ENCODE results near the gene CKAP2L.

CKAP2L gene

DNA sequence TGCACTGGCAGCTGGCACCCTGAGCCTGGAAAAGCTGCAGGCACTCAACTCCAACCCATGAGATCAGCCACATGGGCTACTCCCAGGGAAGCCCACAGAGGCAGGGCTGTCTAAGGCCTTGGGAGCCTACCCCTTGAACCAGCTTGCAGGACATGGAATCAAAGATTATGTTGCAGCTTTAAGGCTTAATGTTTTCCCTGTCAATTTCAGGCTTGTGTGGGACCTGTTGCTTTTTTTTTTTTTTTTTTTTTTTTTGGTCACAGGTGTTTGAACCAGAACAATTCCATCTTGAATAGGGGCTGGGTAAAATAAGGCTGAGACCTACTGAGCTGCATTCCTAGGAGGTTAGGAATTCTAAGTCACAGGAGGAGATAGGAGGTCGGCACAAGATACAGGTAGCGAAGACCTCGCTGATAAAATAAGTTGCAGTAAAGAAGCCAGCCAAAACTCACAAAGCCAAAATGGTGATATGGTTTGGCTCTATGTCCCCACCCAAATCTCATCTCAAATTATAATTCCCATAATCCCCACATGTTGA, 27.4 kb upstream of the CKAP2L start:
- no peak for DNase-seq

DNA sequence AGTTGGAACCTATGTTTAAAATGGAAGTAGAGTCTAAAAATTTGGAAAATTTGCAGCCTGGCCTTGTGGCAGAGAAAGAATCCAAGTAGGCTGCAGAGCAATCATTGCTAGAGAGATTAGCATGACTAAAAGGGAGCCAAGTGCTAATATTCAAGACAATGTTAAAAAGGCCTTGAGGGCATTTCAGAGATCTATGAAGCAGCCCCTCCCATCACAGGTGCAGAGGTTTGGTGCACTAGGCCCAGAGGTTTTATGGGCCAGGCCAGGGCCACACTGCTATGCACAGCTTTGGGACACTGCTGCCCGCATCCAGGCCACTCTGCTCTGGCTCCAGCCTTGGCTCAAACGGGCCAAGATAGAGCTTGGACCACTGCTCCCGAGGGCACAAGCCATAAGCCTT, 26.6 kb upstream of the CKAP2L start:
- no peak for DNase-seq

DNA sequence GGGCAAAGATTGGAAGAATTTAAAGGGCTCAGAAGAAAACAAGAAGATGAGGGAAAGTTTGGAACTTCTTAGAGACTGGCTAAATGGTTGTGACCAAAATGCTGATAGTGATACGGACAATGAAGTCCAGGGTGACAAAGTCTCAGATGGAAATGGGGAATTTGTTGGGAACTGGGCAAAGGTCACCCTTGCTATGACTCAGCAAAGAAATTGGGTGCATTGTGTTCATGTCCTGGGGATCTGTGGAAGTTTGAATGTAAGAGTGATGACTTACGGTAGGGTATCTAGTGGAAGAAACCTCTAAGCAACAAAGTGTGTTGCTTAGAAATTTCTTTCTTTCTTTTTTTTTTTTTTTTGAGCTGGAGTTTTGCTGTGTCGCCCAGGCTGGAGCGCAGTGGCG, 25.9 kb upstream of the CKAP2L start:
- DNase-seq = no peak

DNA sequence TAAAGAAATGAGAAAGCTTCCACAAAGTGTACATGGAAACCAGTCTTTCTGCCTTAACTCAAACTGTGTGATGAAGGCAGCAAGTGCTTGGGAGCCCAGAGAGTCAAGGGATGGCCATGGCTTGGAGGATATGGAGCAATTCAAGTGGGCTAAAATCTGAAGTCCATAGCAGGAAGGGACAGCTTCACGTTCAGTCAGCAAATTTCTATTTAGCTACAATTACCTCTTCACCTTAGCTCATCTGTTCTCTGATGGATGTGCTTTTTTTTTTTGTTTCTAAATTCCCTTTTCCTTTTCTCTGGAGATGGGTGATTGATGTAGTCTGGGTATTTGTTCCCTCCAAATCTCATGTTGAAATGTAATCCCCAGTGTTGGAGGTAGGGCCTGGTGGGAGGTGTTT, 24.8 kb upstream of the CKAP2L start:
- no peak for DNase-seq

DNA sequence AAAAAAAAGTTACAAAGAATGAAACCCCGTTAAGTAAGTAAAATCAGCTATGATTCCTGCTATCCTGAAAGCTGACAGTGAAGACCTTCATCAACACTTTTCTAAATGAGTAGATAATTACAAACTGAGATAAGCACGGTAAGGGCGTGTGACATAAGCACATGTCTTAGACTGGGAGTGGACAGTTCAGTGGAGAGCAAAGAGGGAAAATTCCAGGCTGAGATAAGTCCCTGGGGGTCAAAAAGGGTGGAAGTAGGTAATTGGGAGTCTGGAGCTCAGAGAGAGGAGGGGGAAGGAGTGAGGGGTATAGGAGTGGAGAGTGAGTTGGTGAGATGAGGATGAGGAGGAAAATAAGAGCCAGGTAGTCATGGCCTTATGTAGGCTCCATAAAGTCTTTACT, 24.2 kb upstream of the CKAP2L start:
- no peak for DNase-seq

DNA sequence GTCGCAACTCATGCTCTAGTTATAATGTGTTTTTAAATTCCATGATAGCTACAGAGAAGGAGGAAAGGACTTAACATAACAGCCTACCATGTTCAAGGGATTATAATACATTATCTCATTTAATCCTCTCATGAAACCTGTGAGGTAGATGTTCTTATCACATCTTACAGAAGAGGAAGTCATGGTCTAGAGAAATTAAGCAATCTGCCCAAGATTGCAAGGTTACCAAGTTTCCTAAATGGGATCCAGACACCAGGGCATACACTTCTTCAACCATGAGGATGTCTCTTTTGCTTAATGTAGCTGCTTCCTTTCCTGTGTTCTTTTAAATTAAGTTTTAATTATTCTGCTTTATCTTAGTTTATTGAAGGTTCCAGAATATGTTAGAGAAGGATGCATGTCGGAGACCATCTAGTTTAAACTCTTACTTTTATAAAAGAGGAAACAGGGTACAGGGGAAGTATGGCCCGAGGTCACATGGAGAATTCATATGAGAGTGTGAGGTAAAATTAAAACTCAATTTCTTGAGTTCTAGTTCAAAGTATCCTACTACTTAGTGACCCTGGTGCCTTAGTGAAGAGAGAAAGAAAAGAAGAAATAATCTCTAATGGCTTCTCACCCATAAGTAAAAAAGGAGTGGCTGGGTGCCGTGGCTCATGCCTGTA, 23.5 kb upstream of the CKAP2L start:
- DNase-seq = no peak

DNA sequence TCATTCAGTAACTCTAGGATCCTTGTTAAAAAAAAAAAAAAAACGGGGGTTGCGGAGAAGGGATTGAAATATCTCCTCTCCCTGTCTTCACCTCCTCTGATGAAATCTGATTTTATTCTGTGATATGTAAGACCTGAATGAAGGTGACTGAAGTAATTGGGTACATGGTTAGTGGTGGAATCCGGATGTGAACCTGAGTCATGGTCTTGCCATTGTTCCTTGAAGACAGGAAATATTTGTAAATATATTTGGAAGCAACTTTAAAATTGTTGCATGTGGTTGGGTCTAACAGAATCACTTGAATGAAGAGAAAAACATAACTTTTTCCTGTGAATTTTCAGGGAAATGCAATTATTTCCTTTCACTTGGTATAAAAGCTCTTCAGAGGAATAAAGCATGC, 22.9 kb upstream of the CKAP2L start:
- no peak for DNase-seq

DNA sequence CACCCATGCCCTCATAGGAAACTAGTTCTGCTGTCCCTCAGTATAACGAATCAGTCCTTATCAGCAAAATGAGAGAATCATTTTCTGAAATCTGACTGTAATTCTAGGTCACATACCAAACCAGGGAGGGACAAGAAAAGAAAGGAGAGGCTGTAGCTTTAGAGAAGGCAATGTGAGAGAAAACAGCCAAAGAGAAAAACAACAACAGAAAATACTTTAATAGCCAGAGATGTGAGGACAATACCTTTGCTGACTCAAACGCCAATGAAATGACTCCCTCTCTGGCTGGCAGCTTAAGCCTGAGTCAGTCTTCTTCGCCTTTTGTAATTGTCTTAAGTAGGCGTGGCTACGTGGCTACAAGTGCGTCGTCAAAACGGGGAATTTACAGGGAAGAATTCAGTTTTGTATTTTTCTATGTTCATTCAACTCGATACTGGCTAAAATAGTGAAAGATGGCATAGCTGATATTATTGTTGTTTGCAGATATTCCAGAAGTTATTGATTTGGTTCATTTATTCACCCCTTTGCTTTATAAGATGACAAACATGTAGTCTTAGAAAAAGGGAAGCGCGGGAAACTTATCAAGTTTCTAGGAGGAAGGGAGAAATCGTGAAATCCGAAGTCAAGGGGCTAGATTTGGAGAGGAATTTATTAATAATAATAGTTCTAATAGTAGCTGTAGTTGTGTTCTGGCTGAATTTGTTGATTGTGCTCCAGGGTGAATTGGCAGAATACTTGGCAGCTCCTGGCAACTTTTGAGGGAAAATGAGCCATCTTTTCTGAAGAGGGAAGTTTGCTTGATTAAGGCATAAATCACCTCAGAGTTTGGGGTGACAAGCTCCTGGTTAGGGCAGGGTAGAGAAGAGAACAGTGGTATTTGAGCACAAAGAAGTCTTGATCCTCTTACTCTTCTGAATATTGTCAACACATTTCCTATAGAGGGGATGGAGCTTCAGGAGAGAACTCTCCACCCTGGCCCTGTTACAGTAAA, 20.1 kb upstream of the CKAP2L start, which contains the start of gene IL1A:
IL1A (minus strand) TSS at position 295 of the 991 bp plus-strand sequence. CDS start 723 bp downstream, outside the sequence.
- no peak for DNase-seq

DNA sequence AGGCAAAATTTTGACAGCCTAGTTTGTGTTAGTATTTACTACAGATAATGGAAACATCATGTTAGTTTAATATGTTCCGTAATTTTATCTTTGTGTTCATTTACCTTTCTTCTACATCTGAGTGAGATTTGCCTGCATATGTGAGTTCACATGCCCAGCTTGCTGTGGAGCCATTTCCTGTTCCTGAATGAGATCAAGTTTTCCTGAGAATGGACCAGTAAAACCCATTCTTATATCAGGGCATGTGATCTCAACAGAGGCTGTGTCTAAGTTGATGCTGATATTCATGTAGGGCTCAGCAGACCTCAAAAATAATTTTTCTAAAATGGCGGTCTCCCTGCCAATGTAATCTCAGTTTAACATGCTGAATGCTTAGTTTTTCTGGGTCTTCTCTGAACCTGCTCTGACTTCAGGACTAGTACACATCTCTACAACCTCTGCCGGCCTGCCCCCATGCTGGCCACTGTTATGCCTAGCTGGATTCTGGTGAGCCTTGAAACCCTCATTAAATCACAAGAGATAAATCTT, 18.8 kb upstream of the CKAP2L start:
- DNase-seq = no peak

DNA sequence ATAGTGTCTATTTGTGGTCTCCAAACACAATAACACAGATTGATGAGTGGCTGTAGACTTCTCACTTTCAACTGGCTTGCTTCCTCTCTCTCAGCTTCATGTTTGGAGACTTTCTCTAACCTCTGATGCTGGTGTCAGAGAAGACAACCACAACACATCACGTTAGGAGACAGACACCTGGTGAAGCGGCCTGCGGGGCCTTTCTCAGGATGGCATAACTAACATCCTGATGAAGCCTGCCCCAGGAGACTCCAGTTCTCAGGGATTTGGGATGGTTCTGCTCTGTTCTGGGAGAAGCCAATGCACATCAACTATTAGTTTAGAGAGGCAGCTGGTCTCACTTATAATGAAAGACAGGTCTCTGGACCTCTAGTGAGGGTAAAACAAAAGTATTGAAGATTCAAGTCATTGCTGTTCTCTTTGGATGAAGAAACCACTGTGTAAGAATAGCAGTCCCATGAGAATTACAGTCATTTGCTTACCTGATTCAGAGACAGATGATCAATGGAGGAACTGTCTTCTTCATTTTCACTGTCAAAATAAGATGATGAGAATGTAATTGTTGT, 17.9 kb upstream of the CKAP2L start:
- DNase-seq = no peak

DNA sequence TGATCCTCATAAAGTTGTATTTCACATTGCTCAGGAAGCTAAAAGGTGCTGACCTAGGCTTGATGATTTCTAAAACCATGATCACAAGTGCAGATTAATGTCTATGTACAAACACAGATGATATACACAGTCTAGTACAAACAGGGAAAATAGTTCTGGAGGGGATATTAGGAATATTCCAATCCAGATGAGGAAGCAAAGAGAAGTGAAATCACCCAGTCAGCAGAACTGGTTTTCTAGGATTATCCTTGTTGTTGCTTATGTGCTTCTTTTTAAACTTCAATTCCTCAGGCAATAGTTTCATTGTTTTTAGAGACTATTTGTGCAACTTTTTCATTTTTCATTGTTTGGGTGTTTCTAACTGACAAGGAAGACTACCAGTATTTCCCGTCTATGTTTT, 15.2 kb upstream of the CKAP2L start:
- no peak for DNase-seq

DNA sequence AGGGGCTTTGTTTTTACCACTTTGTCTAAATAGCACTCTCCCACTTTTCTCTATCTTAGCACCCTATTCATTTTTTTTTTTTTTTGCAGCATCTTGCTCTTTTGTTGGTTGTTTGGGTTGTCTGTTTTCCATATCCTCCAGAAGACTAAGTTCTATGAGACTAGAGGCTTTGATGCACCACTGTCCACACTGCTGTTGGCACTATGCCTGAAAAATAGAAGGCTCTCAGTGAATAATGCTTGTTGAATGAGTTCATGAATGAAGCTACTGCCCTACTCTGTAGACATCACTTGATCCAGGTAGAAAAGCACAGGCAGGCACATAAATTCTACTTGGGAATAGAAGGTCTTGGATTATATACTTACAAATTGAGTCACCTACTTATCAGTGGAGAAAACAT, 12.6 kb upstream of the CKAP2L start:
- DNase-seq = no peak

DNA sequence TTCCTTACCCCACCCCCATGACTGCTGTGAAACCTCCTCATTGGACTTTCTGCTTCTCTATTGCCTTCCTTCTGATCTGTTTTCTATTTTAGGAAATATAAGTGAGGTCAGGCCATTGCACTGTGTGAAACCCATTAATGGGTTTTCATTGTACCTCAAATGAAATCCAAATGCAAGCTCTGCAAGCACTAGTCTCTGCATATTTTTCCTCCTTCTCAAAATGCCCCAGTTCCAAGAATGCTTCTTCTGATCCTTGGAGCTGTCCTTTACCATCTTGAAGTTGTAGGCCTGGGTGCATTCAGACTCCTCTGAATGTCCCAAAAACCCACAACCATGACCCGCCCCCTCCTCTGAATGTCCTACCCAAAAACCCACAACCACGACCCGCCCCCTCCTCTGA, 11.7 kb upstream of the CKAP2L start:
- no peak for DNase-seq

DNA sequence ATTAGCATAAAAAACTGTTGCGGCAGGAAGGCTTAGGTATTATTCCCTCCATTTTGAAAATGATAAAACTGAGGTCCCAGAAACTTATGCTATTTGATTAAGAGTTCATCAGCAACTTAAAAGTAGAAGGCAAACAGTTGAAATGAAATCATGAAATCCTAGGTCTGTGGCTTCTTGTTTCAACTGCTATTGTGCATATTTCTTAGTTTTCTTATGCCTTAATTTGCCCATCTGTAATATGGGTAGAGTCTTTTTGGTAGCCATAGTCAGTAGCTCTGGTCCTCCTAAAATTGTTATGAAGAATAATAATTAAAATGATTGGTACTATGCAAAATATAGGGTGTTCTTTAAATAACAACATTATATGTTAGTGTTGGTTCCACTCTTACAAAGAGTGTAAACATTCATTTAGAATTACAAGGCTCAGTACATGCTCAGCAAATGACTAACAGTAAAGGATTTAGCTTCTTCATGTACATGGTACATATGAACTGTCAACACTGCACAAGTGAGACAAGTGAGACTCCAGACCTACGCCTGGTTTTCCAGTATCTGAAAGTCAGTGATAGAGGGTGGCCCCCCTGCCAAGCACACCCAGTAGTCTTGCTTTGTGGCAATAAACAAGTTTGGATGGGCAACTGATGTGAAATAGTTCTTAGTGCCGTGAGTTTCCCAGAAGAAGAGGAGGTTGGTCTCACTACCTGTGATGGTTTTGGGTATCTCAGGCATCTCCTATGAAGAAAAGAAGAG, 10.3 kb upstream of the CKAP2L start:
- DNase-seq = no peak

DNA sequence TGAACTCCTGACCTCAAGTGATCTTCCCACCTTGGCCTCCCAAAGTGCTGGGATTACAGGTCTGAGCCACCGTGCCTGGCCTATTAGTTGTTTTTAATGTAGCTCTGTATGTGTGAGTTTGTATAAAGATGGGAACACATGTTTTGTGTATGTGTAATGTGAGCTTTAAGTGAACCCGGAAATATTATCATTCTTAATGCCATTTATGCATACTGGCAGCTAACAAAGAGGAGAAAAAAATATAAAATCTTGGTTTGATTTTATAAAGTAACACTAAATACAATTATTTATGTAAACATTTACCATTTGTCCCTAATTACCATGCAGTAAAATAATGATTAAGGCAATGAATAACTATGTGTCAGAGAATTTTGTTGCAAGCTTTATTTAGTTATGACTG, 9.1 kb upstream of the CKAP2L start:
- DNase-seq = no peak

DNA sequence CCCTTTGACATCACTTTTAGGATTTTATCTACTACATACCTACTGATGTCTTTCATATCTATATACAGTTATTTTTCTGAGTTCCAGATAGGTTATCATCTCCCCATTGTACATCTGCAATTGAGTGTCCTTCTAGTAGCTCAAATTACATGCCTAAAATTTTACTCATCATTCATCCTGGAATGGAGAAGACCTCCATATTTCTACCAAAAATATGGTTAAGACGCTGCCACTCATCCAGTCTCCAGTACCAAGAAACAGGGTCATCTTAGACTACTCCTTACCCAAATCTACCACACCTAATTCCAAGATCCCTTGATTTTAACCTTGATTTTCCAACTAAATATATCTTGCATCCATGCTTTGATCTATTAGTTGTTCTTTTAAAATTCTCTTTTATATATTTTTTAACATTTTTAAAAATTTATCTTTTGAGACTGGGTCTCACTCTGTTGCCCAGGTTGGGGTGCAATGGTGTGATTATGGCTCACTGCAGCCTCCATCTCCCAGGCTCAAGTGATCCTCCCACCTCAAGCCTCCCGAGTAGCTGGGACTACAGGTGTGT, 8.6 kb upstream of the CKAP2L start:
- DNase-seq = no peak

DNA sequence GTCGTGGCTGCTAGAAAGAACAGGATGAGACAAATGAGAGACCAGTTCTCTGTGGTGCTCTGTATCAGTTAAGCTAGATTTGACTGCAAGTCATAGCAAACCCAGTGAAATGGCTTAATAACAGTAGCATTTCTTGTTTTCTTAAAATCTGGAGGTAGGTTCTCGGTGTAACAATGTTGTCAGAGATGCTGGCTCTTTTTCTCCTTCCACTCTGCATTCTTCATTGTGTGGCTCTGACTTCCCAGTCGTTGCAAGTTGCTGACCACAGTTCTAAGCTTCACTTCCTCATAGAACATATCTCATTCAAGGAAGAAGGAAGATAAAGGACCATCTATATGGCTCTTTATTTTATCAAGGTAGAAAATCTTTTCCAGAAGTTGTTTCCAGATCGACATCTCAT, 7.9 kb upstream of the CKAP2L start:
- DNase-seq = no peak

DNA sequence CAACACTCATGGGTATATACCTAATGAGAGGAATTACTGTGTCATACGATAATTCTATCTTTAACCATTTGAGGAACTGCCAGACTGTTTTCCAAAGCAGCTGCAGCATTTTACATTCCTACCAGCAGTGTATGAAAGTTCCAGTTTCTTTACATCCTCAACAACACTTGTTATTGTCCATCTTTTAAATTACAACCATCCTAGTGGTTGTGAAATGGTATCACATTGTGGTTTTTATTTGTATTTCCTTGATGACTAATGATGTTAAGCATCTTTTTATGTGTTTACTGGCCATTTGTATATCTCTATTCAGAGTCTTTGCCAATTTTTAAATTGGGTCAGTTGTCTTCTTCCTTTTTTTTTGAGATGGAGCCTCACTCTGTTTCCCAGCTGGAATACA, 4.0 kb upstream of the CKAP2L start:
- no peak for DNase-seq

DNA sequence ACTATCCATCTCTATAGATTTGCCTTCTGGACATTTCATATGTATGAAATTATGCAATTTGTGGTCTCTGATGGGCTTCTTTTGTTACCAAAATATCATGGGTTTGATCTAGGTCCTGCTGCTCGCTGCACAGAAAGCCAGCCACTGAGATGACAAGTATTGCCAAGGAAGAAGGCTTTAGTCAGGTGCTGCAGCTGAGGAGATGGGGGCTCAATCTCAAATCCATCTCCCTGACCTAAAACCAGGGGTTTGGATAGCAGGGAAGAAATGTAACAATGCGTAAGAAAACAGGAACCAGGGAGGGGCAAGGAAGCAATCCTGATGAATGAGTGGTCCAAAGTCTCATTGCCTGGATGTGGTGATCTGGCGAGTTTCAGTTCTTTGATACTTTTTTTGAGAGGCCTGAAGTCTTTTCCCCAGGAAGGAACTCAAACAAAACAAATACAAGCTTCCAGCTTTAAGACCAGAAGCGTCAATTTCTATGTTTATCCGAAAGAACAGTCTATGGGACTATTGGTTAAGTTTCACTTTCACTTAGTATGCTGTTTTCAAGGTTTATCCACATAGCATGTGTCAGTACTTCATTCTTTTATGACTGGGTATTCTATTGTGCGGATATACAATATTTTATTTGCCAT, 3.4 kb upstream of the CKAP2L start:
- no peak for DNase-seq

DNA sequence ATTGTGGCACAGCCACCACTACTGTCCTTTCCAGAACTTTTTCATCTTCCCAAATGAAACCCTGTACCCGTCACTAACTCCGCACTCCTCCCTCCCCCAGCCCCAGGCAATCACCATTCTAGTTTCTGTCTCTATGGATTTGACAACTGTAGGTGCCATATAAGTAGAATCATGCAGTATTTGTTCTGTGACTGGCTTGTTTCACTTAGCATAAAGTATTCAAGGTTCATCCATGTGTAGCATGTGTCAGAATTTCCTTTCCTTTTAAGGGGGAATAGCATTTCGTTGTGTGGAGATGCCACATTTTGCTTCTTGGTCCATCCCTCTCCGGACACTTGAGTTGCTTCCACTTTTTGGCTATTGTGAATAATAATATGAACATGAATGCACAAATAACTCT, 842 bp upstream of the CKAP2L start:
- no peak for DNase-seq

DNA sequence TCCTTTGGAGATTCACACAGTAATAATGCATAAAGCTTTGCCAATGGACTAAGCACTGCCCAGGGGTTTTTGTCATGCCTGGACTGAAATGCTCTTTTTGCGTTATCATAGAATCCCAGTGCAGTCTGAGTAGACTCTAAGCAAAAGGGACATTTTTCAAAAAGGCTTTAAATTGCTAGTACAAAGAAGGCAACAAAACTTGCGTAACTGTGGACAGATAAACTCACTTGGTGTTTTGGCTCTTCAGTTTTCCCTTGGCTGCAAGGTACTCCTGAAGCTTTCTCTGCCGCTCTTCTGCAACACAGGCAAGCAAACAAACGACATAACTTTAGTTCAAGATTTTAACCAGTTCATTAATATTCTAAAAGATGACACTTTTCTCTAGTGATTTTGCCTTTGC, 2.1 kb downstream of the CKAP2L start:
- DNase-seq = no peak

DNA sequence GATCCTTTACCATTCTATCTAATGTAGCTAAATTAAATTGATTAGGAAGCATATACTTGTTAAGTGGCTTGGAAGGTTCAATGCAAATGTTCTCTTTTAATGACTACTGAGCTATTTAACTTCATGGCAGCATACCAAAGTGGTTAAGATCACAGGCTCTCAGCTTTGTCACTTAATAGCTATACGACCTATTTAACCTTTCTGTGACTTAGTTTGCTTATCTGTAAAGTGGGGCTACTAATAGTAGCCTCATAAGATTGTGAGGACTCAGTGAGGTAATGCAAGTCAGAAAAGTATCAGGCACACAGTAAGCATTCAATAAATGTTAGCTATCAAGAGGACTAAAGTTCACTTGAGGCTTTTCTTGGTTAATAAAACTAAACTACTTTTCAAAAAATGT, 4.3 kb downstream of the CKAP2L start:
- no peak for DNase-seq
